Stomach (tissue), 9 donors: ENCODE data around the gene TSKS. TPM values are rescaled to one million over a fixed set of nuclear protein-coding genes. Genes with fewer than 3 reads are reported as not detected.

Experiments used
- DNase-seq, 2 donors: peaks; one replicate each; pipeline versions ENCODE4 v3.0.0 to v3.0.0-alpha.2; 2013 to 2019
- H3K27ac ChIP-seq, 5 donors: fragments of 200-600 bp in 4 of 5; sonication (generic) in 4 of 5; one replicate each; pipeline ENCODE4 v1.5.1; 2013 to 2019; ENCODE audit warnings: mild to moderate bottlenecking in 1 of 5, moderate library complexity in 1 of 5
- H3K27me3 ChIP-seq, 3 donors: fragments of 200-600 bp; sonication (generic); one replicate each; pipeline ENCODE4 v1.5.1; 2017 to 2019; ENCODE audit warnings: mixed run types in 1 of 3
- H3K36me3 ChIP-seq, 4 donors: fragments of 200-600 bp; sonication (generic); 1 replicate in 3 of 4; 2 replicates in 1 of 4; pipeline ENCODE4 v1.5.1; 2016 to 2019
- H3K4me1 ChIP-seq, 4 donors: fragments of 200-600 bp; sonication (generic); one replicate each; pipeline ENCODE4 v1.5.1; 2016 to 2019
- H3K4me3 ChIP-seq, 4 donors: fragments of 200-600 bp; sonication (generic) in 3 of 4; one replicate each; pipeline ENCODE4 v1.5.1; 2016 to 2019; ENCODE audit warnings: mild to moderate bottlenecking in 1 of 4
- H3K9me3 ChIP-seq, 4 donors: fragments of 200-600 bp; sonication (generic); one replicate each; pipeline ENCODE4 v1.5.1; 2016 to 2019
- CTCF ChIP-seq, 7 experiments: fragments of 450-650 bp in 4 of 7; fragments of 200-600 bp in 3 of 7; sonication (generic) in 3 of 7; IDR thresholded peaks; one replicate each; pipeline ENCODE4 v1.5.1; 2016 to 2019; ENCODE audit warnings: antibody characterized with exemption in 7 of 7, control low read depth in 2 of 7, mild to moderate bottlenecking in 1 of 7
- EP300 ChIP-seq: sonication (generic); formaldehyde crosslinking; IDR thresholded peaks from one replicate; pipeline ENCODE4 v1.6.1; 2017; ENCODE audit warnings: antibody characterized with exemption
- POLR2A ChIP-seq, 4 donors: fragments of 450-650 bp; IDR thresholded peaks; one replicate each; pipeline ENCODE4 v1.6.1; 2016; ENCODE audit warnings: antibody characterized with exemption in 4 of 4, control low read depth in 2 of 4, mild to moderate bottlenecking in 1 of 4, moderate library complexity in 1 of 4
- POLR2AphosphoS5 ChIP-seq, 3 donors: sonication (generic); formaldehyde crosslinking; IDR thresholded peaks; one replicate each; pipeline ENCODE4 v1.6.1; 2016; ENCODE audit warnings: antibody characterized with exemption in 3 of 3
- WGBS, 5 donors: extraction: QIAGEN DNeasy Blood & Tissue Kit in 3 of 5; methylation state at CpG; one replicate each; pipeline versions ENCODE4 v1.1.5 to v1.1.7; 2013 to 2018; 5-methylcytosine and 5-hydroxymethylcytosine counted together
- intact Hi-C: fragments of 100-400 bp; cut with DNase I; formaldehyde crosslinking; loops from one replicate; pipeline ENCODE4 v1.15.1; 2023; ENCODE audit warnings: low total_unique reads
- polyA plus RNA-seq, 3 donors: library from polyadenylated mRNA; stranded (reverse); fragments of 200-250 nt; gene quantifications; one replicate each; pipeline ENCODE4 v1.2.3, GENCODE V29; 2013
- total RNA-seq, 5 donors: library from RNA; depleted of rRNA; stranded (reverse); fragments of >200 nt; gene quantifications; one replicate each; pipeline versions ENCODE4 v1.1.0 to v1.2.3, GENCODE V29; 2014 to 2016
- donor health status: healthy with polysubstance abuse.
- donor health status: Bipolar disorder and iron deficiency.
- donor health status: healthy.

The TSKS gene
- total and polyA plus RNA-seq, 8 donors = 0.73 TPM; not detected in 7

DNA sequence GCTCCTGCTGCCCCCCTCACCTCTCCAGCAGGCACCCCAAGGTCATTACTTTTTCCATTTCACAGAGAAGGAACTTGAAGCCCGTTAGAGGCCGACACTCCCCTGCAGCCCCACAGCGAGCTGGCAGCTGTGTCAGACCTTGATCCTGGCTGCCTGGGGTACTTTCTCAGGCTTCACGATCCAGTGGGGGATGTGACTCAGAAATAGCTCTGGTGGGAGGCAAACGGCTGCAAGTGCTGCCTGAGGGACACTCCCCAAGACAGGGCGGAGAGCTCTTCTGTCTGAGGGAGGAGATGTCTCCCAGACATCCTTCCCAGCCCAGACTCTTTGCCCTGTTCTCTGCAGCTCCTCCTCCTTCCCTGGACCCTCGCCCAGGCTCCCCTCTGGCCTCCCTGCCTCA is 4.8 kb downstream of the TSKS start:
- 0 to 38% (median 30%) methylated on average over 1 to 7 of the region's 7 CpGs for WGBS, 5 donors
- TF ChIP-seq EP300 = no peak
- no peak for TF ChIP-seq POLR2A (IDR thresholded peaks at IDR 0.05)
- TF ChIP-seq POLR2AphosphoS5 (IDR thresholded peaks at IDR 0.05) = no peak
- intact Hi-C loops = no loop called here
- Histone ChIP-seq H3K27me3 (peaks cover 0 to 16% (median 0%) of the 10 kb centered on the region in 3 donors), H3K4me3 (no peak overlapping the region), H3K4me1 (no peaks in the 10 kb centered on the region), H3K27ac (no peak overlapping the region), H3K36me3 (no peaks in the 10 kb centered on the region), H3K9me3 (peaks cover 0 to 12% (median 10%) of the 10 kb centered on the region in 4 donors)
- DNase-seq = no peak

DNA sequence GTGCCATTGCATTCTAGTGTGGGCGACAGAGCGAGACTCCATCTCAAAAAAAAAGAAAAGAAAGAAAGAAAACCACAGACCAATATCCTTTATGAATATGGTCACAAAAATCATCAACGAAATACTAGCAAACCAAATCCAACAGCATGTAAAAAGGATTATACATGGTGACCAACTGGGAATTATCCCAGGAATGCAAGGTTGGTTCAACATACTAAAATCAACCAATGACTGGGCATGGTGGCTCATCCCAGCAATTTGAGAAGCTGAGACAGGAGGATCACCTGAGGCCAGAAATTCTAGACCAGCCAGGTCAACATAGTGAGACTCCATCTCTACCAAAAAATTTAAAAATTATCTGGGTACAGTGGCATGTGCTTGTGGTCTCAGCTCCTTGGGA is 7.2 kb downstream of the TSKS start:
- Histone ChIP-seq H3K27me3 (peaks cover 0 to 16% (median 0%) of the 10 kb centered on the region in 3 donors), H3K36me3 (no peaks in the 10 kb centered on the region), H3K9me3 (peaks cover 0 to 12% (median 10%) of the 10 kb centered on the region in 4 donors), H3K27ac (no peak overlapping the region), H3K4me1 (no peaks in the 10 kb centered on the region), H3K4me3 (no peak overlapping the region)
- no peak for TF ChIP-seq CTCF (IDR thresholded peaks at IDR 0.05)
- TF ChIP-seq EP300 = no peak
- WGBS, 5 donors = 91 to 99% (median 92%) methylated on average over 3 of the region's 3 CpGs
- no peak for DNase-seq
- intact Hi-C loops = no loop called here

- H3K27ac ChIP-seq = no peak overlapping the region
- WGBS, 5 donors = 63 to 92% (median 71%) methylated on average over 1 of the region's 1 CpG
- no peak for DNase-seq
- H3K4me3 ChIP-seq = no peak overlapping the region
- H3K27me3 ChIP-seq = no peaks in the 10 kb centered on the region
- TF ChIP-seq EP300 (no peak), POLR2A (IDR thresholded peaks at IDR 0.05) (no peak), POLR2AphosphoS5 (IDR thresholded peaks at IDR 0.05) (no peak), CTCF (IDR thresholded peaks at IDR 0.05) (no peak)
- peaks cover 0 to 12% (median 10%) of the 10 kb centered on the region in 4 donors for H3K9me3 ChIP-seq
- intact Hi-C loops = no loop called here
- H3K36me3 ChIP-seq = no peaks in the 10 kb centered on the region
- H3K4me1 ChIP-seq = no peaks in the 10 kb centered on the region
Observed at GRCh38 chr19:49752701-49753100, 10.4 kb downstream of the TSKS start.

GRCh38 chr19:49749771-49750170 is 13.3 kb downstream of the TSKS start:
- Histone ChIP-seq H3K27me3 (no peaks in the 10 kb centered on the region), H3K4me3 (no peak overlapping the region), H3K27ac (no peak overlapping the region), H3K9me3 (no peaks in the 10 kb centered on the region), H3K36me3 (no peaks in the 10 kb centered on the region), H3K4me1 (peaks cover 0 to 3% (median 0%) of the 10 kb centered on the region in 4 donors)
- no peak for DNase-seq
- intact Hi-C loops = no loop called here
- WGBS, 5 donors = 50 to 81% (median 68%) methylated on average over 1 of the region's 1 CpG
- no peak for TF ChIP-seq EP300
- TF ChIP-seq POLR2A (IDR thresholded peaks at IDR 0.05) = no peak
- no peak for TF ChIP-seq CTCF (IDR thresholded peaks at IDR 0.05)
- TF ChIP-seq POLR2AphosphoS5 (IDR thresholded peaks at IDR 0.05) = no peak

GRCh38 chr19:49749055-49749716 is 13.9 kb downstream of the TSKS start:
- H3K27me3 ChIP-seq = no peaks in the 10 kb centered on the region
- WGBS, 5 donors = 77 to 85% (median 79%) methylated on average over 6 of the region's 6 CpGs
- DNase-seq = no peak
- H3K27ac ChIP-seq = no peak overlapping the region
- no peak overlapping the region for H3K4me3 ChIP-seq
- H3K36me3 ChIP-seq = no peaks in the 10 kb centered on the region
- peaks cover 0 to 3% (median 0%) of the 10 kb centered on the region in 4 donors for H3K4me1 ChIP-seq
- no peak for TF ChIP-seq EP300
- no peaks in the 10 kb centered on the region for H3K9me3 ChIP-seq
- intact Hi-C loops = no loop called here
